OCI-M2 (cell line): ENCODE data around the gene CD200.
"Not testable (repeated sequence)": the region's sequence is repeated elsewhere in the genome, so short reads cannot be mapped to it uniquely, and the experiment has no call there.

ENCODE experiments used
- DNase-seq: peaks from one replicate; lab custom pipeline; 2025; ENCODE audit not compliant: unreplicated experiment; lab: John Stamatoyannopoulos, UW

Gene CD200

DNA sequence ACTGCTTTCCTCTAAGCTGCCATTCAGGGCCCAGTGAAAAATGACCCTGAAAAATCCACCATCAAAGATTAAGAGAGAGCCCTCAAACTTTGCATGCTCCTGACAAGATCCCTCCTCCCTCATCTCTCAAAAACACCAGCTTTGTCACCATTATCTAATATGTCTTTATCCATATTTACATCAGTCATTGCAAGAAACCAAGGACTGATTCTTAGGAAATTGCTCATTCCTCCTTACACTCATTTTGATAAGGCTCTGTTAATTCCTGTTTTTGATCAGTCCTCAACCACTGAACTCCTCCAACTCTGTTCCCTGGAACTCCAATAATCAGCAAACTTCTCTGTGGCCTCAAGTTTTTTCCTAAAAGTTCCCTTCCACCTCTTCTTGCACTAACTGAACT lies 51.8 kb downstream of the CD200 start:
- no peak for DNase-seq

DNA sequence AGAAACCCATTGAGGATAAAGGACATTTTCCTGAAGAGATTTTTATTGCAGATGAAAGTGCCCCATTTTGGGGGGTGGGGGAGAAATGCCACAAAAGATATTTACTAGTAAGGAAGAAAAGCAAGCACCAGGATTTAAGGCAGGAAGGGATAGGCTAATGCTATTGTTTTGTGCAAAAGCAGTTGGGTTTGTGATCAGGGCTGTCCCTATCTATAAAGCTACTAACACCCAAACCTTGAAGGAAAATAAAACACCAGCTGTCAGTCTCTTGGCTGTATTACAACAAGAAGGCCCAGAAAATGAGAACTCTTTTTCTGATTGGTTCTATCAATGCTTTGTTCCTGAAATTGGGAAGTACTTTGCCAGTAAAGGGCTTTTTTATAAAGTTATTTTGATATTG lies 56.0 kb downstream of the CD200 start:
- no peak for DNase-seq

DNA sequence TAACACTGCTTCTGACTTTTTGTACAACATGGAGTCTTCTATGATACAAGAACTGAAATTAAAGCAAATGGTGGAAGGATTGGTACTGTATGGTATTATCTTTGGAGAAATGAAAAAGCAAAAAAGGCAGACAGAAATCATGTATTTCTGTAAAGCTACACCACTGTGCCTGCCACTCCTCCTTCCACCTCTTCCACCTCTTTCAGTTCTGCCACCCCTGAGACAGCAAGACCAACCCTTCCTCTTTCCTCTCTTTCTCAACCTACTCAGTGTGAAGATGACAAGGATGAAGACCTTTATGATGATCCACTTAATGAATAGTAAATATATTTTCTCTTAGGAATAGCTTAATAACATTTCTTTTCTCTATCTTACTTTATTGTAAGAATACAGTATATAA lies 57.0 kb downstream of the CD200 start:
- DNase-seq, result no peak

DNA sequence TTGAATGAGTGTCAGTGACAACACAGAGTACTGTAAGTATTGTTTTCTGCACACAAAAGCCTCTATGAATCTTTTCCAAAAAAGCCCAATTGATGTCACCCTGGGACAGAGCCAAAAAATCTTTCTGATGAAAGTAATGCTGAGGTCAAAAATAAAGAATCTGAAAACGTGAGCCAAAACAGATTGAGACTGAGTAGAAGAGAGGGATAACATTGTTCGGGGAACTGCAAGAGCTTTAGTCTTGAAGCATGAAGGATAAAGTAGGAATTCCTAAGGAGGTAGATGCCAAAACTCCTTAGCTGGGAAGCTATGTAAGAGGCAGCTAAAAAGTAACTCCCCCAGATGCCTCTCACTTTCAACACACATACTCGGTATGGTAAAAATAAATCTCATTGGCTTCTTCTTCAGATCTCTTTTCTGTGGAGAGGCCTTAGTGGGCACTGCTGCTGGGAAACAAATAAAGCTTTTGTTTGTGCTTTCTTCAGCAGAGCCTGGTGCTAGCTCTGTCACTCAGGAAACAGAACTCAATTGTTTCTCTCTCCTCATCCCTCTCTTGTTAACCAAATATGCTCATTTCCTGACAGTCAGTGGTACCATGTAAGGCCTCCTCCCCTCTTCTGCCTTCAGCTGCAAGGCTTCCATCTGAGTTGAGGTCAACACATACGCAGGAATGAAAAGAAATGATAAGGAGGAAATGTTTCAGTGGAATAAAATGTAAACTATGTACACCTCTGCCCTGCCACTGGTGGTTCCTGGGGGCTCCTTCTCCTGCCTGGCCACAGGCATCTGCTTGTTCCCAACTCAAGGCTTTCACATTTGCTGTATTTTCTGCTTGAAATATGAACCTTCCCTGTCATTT lies 58.1 kb downstream of the CD200 start:
- no peak for DNase-seq

DNA sequence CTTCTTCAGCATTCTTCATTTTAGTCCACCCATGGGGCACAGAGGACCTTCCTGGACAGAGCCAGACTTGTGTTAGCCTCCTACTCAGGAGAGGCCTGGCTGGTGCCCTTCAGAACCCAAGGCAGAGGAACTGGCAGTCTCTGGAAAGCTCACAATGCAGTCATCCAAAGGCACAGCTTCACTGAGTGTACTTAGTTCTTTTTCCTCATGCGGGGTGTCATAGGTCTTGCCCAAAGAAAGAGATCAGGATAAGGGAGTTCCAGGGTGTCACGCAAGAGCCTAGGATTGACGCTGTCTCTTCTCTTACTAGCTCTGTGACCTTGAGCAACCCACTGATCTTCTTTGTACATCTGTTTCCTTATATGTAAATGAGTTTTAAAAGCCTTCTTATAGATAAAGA lies 58.7 kb downstream of the CD200 start:
- DNase-seq, result no peak

DNA sequence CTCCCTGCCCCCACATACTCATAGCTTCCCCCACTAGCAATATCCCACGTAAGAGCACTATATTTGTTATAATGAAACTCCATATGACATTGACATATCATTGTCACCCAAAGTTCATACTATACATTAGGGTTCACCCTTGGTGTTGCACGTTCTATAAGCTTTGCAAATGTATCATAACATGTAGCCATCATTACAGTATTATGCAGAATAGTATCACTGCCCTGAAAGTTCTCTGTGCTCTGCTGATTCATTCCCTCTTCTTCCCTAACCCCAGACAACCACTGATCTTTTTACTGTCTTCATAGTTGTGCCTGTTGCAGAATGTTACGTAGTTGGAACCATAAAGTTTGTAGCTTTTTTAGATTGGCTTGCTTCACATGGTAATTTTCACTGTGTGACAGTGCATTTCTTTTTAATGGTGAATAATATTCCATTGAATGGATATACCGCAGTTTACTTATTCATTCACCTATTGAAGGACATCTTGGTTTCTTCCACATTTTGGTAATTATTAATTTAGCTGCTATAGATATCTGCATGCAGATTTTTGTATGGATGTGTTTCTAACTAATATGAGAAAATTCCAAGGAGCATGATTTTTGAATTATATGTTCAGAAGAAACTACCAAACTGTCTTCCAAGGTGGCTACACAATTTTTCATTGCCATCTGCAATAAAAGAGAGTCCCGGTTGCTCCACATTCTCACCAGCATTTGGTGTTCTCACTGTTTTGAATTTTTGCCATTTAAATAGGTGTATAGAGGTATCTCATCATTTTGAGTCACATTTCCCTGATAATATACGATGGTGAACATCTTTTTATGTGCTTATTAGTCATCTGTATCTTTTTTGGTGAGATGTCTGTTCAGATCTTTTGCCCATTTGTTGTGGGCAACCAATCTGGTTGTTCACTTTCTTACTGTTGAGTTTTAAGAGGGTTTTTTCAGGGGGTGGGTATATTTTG lies 59.7 kb downstream of the CD200 start:
- DNase-seq, result no peak

DNA sequence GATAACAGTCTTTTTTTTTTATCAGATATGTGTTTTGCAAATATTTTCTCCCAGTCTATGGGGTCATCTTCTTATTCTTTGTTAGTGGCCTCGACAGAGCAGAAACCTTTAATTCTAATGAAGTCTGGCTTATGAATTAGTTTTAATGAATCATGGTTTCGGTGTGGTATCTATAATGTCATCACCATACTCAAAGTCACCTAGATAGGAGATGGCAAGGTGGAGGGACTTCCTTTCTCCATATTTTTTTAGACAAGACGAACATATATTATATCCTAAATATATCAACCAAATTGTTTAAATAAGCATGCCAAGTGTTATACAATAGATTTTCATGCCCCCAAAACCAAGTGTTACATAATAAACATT lies 60.4 kb downstream of the CD200 start:
- DNase-seq, result no peak

DNA sequence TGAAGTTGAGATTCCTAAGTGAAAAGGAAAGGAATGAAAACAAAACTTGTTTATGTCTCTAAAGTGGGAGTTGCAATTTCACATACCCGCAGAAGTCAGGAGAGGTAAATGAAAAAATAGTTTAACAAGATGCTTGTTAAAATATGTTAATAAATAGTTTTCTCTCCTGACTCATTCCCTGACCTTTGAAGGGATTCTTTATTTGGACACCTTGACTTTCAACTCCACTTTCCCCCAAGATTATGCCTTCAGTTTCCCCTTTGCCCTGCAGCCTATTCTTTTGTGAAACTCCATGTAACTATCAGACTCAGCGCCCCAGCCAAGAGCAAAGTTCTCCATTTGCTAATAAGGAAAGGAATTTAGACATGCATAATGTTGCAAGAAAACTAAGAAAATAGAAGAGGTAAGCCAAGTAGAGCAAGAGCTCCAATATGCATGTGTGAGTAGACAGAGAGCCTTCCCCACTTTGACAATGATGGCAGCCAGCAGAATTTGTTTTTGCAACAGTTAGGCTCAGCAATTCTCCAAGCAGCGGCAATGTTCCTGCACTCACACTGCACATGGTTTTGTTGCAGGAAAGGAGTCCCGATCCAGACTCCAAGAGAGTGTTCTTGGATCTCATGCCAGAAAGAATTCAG lies 61.2 kb downstream of the CD200 start:
- no peak for DNase-seq

DNA sequence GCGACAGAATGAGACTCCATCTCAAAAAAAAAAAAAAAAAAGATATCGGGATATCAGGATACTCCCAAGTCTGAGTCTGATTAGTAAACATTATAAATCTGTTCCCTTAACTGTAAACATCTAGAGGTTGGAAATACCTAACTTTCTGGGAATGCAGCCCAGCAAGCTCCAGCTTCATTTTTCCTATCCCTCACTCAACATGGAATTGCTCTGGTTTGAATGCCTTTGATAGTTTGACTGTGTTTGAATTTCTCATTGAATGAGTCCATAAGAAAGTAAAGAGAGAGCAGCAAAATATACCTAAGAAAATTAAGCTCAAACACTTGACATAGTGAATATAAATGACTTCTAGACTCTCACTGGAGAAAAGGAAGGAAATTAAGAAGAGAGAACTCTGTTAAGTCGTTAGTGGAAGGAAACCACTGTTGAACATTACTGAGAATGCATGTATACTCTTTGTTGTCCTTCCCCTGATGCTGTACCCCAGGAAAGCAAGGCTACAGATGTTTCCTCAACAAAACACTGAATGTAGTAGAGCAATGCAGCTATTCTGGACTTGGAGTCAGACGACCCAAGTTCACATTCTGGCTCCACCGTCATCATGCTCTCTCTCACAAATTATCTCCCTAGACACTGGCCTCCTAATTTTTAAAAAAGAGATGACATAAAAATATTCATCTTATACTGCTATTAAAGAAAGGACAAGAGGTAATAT lies 62.4 kb downstream of the CD200 start:
- DNase-seq, result no peak

DNA sequence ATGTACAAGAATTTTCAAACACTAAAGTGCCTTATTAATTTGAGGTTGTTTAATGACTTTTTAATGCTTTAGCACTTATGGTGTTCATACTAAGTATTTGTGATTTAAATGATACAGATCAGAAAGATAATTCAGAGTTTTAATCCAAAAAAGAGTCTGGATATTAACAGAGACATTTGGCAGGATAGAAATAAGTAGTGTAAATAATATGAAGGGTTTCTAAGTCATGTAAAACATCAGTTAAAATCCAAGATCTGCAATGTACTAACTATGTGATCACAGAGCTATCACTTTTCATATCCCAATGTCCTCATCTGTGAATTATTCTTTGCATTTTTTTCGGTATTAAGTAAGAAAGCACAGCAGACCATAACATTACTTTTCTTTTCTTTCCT lies 62.9 kb downstream of the CD200 start:
- DNase-seq, result no peak

DNA sequence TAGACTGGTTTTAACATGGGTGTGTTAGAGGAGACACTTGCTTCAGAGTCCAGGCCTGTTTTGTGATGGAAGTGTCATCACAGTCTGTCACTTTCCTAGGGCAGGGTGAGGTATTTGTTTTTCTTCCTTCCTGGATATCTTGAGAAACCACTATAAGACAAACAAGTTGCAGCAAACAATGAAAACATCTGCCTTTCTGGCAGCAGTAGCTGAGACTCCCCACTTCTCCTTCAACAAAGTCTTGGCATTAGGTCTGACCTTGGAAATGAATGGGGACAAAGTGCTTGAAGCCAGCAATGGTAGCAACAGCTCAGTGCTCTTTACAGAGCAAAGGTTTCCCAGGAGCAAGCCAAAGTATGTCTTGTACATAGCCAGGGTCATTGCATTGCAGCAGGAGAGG lies 64.6 kb downstream of the CD200 start:
- DNase-seq, result no peak

DNA sequence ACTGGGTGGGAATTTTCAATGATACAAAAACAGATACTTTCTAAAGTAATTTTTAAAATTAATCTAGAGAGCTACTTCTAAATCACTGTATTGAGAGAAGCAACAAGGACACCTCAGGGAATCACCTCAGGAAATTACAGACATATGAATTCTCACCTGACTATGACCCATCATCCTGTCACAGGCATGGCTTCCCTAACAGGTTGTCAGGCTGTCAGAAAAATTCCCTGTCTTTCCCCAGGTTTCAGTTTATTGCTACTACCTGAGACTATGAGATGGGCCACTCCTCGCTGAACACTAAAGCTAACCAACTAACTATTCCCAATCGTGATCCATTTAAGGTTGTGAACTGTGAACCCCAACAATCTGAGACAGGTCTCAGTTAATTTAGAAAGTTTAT lies 66.1 kb downstream of the CD200 start:
- DNase-seq, result no peak

DNA sequence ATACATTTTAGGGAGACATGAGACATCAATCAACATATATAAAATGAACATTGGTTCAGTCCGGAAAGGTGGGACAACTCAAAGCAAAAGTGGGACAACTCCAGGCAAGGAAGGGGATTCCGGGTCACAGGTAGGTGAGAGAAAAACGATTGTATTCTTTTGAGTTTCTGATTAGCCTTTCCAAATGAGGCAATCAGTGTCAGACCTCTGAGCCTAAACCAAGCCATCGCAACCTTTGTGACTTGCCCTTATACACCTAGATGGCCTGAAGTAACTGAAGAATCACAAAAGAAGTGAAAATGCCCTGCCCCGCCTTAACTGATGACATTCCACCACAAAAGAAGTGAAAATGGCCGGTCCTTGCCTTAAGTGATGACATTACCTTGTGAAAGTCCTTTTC lies 66.6 kb downstream of the CD200 start:
- not testable (repeated sequence) for DNase-seq

DNA sequence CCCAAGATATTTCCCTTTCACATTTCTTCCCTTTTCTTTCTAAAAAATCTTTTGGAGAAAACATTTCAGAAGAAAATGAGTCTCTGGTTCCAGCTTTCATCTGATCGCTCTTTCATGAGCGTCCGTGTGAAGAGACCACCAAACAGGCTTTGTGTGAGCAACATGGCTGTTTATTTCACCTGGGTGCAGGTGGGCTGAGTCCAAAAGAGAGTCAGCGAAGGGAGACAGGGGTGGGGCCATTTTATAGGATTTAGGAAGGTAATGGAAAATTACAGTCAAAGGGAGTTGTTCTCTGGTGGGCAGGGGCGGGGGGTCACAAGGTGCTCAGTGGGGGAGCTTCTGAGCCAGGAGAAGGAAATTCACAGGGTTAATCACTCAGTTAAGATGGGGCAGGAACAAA lies 67.4 kb downstream of the CD200 start:
- not testable (repeated sequence) for DNase-seq

DNA sequence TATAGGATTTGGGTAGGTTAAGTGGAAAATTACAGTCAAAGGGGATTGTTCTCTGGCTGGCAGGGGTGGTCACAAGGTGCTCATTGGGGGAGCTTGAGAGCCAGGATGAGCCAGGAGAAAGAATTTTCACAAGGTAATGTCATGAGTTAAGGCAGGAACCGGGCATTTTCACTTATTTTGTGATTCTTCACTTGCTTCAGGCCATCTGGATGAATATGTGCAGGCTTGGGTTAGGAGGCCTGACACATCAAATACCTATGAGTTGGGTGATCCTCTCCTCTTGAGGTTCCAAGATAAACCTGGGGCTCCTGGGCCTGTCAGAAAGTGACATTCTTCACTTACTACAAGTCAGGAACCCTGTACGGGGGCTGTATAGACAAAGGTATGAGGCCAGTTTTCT lies 68.7 kb downstream of the CD200 start:
- DNase-seq, result no peak

DNA sequence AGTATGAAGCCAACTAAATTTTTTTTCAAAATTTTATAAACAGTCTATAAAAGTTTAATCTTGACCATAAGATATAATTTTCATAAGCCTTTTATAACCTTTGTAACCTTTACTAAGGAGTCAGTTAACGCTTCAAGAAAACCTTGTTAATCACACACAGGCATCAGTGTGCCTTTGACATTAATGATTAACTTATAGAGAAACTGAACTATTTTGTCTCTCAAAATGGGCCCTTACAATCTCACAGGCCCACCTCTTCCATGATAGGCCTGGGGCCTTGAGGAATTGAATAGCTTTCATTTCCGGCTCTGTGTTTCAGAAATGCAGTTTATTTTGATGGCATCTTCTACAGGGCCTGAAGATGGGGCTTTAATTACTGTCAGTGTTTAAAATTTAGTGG lies 70.1 kb downstream of the CD200 start:
- DNase-seq, result no peak

DNA sequence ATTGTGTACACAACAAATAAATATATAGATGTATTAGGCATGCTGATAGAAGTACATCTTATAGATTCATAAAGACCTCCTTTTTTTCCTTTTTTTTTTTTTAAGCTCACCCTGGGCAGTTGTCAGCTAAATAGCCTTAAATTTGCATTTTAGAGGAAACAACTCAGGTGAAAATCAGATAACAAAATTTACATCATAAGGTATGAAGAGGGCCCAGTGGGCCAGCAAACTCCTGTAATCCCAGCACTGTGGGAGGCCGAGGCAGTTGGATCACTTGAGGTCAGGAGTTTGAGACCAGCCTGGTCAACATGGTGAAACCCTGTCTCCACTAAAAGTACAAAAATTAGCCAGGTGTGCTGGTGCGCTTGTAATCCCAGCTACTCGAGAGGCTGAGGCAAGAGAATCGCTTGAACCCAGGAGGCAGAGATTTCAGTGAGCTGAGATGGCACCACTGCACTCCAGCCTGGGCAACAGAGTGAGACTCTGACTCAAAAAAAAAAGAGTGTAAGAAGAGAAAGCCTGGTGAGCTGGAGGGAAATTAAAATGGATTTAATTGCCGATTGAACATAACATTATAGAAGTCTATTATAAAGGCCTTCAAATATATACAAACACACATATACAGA lies 72.1 kb downstream of the CD200 start:
- DNase-seq, result not testable (repeated sequence)

DNA sequence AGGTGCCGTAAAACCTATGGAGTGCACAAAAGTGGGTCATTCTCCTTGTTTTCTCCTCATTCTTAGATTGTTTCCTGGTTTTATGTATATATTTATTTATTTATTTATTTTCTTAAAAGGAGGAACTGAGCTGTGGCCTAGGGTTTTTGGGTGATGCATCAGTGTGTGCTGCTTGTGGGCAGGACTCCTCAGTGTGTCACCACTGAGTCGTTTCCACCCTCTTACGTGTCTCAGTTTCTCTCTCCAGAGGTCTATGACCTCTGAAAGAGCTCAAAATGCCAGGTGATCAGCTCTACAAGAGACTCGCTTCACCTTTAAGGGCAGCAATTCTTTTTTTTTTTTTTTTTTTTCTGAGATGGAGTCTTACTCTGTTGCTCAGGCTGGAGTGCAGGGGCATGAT lies 72.9 kb downstream of the CD200 start:
- DNase-seq, result no peak

DNA sequence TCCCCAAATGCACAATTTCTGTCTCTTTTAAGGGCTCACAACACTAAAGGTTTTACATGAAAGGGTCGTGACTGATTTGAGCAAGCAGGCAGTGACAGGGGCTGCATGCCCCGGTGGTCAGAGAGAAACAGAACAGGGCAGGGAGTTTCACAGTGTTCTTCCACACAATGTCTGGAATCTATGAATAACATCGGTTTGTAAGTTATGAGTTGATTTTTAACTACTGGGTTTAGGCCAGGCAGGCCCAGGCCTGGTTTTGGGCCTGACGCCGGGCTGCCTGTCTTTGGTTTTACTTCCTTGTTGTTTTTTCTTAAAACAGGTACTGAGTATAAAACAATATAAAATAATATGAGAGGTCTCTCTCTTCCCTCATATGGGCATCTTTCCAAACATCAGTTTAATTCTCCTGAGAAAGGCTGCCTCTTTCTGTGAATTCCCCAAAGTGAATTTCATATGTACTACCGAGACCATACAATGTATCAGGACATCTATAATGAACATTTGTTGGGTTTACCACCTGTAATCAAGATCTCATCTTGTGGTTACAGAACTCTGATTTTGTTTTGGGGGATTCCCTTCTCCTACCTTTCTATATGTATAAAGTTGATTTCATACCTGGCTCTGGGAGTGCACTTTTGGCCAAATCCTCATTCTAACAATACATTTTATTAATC lies 74.4 kb downstream of the CD200 start:
- DNase-seq, result no peak
